Stimulated activated CD4-positive, alpha-beta T cell treated with anti-CD3 and anti-CD28 coated beads, TNF-alpha, amount 100 ng/mL, for 4 hours (primary cell): Measurements from ENCODE around the gene ATP11B.

Source experiments
- DNase-seq, 3 experiments: peaks; one replicate each; pipeline ENCODE4 v3.0.0-alpha.2; 2020; ENCODE audit warnings: low read depth in 3 of 3

Gene ATP11B

GRCh38 chr3:182909318-182910040 lies 116.2 kb downstream of the ATP11B start:
- DNase-seq = no peak

DNA sequence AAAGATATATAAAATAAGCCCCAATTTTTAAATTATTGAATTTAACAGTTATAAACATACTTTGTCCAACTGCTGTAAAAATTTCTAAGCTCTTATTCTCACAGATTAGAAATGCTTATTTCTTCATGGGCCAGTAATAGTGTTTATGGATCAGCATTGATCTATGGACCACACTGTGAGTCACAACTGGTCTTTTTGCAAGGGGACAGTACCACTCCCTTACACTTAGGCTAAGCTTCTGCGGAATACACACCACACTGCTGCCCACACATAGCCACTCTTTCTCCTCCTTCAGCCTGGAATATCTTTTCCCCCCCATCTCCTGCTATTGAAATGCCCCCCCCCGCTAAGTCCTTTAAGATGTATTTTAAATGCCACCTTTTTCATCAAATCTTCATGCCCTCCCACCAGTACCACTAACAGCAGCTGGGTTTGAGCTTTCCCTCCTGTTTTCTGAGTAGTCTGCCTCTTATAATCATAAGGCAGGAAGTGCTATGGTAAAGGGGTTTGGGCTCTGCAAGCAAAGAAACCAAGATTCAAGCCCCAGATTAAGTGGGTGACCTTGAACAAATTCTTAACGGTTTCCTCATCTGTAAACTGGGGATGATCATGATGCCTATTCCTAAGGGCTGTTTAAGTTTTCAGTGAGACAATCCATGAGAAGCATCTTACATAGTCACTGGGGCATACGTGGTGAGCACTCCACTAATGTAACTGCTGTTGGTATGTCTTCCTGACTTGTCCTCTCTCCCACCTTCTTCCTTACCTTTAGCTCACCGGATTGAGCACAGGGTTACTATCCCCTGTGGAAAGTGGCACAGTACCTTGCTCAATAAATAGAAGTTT lies 117.9 kb downstream of the ATP11B start:
- no peak for DNase-seq

DNA sequence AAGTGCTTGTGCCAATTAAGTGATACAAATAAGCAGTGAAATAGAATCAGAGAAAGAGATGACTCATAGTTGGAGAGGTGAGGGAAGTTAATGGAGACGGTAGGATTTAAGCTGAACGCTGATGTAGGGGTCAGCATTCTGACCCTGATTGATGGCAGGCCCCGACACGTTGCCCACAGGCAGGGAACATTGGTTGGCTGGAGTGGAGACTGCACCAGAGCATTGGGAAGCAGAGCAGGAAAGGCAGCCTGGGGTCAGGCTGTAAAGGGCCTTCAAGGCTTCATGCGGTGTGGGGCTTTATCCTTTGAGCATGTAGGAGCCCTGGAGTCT lies 118.4 kb downstream of the ATP11B start:
- no peak for DNase-seq

- no peak for DNase-seq
These were observed 119.2 kb downstream of the ATP11B start for GRCh38 chr3:182912474-182912873.

DNA sequence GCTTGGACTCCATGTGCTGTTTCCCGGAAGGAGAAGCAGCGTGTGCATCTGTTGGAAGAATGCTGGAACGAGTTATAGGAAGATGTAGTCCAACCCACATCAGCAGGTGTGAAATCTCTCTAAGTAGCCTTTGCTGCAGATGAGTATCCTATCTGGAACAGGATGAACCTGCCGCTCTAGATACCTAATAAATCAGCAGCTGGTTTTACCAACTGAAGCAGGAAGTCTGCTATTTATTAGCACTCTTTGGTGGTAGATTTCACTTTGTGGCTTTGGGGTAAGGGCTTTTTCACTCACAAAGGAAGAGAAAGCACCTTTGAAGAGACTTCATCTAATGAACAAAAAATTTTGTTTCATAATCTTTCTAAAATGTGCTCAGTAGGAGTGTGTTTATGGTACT lies 120.6 kb downstream of the ATP11B start:
- no peak for DNase-seq

DNA sequence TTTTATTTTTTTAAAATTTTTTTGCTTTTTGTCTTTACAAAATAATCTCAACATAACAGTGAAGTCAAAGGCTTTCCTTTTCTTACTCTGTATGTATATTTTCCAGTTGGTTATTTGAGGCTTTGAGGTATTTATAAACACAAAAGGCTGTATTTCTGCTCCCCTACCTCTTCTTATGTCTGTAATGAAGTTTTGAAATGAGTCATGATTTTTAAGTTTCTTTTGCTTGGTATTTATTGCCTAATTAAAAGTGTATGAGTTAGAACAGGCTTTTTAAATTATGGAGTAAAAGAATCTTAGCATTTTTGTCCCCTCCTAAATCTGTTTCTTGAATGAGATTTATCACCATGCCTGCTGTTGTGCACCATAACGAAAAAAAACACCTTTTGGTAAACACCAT lies 121.0 kb downstream of the ATP11B start:
- no peak for DNase-seq

- no peak for DNase-seq
These were observed 123.8 kb downstream of the ATP11B start for GRCh38 chr3:182917134-182917533.

GRCh38 chr3:182919866-182920357 lies 126.6 kb downstream of the ATP11B start:
- no peak for DNase-seq

- DNase-seq = no peak
These were observed 127.3 kb downstream of the ATP11B start for GRCh38 chr3:182920515-182921084.

DNA sequence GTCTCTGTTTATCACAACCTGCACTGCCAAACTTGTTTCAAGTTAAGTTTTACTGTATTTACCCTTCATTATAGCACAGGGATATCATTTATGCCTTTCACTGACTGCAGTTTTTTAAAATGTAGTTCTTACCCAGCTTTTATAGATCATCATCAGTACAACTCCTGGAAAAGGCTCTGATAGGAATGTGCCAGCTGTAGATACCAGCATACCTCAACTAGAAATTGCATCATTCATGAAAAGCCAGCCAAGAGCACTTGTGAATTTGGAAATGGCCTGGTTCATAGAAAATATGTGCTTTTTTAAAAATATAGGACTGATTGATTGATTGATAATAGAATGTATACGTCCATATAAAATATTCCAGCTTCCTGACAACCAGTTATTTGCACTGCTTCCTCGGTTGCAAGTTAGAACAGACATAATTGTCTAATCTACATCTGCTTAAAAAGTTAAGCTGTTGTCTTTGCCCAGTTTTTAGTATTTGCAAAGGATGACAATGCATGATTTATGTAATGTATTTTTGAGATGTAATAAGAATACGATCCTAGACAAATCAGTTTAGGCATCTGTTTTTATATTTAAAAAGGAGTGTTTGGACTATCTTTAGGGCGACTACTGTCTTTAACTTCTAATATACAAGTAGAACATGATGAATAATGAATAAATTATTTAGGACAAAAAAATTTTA lies 128.5 kb downstream of the ATP11B start:
- DNase-seq = no peak

DNA sequence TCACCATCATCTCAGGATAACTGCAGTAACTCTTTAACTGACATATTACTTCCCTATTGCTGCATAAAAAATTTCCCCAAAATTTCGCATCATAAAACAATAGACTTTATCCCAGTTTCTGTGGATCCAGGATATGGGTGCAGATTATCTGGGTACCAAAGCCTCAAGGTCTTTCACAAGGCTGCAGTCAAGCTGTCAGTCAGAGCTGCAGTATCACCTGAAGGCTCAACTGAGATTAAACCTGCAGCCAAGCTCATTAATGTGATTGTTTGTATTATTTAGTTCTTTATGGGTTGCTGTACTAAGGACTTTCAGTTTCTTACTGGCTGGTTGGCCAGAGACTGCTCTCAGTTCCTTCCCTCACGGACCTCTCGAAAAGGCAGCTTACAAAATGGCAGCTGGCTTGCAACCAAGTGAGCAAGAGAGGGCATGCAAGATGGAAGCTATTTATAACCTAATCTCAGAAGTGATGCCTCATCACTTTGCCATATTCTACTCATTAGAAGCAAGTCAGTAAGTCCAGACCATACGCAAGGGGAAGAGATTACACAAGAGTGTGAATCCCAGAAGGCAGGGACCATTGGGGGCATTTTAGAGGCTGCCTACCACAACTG lies 132.1 kb downstream of the ATP11B start:
- DNase-seq = no peak

DNA sequence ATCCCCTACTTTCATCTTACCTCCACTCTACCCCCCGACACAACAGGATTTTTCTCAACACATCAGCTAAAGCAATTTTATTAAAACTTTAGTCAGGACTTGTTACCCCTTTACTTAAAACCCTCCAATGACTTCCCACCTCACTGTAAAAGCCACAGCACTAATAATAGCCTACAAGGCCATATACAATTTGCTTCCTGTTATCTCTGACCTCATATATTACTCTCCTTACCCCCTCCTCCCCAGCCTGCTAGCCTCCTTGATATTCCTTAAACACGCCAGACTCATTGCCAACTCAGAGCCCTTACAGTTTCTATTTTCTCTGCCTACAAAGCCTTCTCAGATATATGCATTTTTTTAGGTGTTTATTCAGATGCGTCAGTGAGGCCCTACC lies 132.6 kb downstream of the ATP11B start:
- DNase-seq = no peak

DNA sequence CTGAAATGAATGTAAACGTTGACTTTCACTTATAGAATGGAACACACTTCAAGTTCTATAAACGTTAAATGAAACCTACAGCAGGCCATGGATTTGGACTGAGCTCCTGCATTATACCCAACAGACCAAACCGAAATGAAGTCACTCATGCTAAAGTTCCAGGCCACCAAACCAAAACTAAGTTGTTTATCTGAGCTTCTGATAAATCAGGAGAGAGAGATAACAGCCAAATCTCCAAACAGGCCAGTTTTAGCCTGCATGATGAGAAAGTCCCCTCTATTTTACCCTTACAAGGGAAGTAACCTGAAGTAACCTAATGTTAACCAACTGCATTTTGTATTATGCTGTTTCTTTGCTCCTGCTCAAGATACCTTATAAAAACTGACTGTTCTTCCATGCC lies 142.5 kb downstream of the ATP11B start:
- DNase-seq = no peak

DNA sequence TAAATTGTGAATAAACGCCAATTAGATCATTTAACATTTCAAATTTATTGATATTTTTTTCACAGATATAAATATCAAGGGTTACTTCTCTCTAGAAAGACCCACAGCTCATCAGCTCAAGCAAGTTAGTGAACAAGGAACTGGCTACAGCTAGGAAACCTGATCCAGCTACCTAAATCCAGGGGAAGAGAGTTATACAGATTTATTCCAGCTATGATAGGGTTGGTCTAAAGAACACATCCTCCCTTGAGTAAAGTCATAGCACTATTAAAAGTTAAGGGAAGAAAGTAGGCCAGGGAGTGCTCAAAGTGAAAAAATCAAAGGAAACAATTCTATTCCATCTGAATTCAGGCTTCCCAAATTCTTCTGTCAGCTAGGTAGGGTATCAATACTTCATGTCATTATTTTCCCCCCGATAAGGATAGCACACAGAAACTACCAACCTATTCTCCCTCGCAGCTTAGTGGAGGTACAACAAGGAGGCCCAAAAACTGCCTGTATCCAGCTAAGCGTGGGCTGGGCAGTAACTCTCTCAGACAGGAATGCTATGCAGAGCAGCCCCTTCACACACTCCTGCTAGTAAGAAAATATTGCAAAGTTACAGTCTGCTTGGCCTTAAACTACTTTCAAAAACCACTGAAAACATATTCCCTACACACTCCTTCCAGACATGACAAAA lies 143.1 kb downstream of the ATP11B start:
- DNase-seq = no peak

- no peak for DNase-seq
These were observed 143.6 kb downstream of the ATP11B start for GRCh38 chr3:182936918-182937285.

DNA sequence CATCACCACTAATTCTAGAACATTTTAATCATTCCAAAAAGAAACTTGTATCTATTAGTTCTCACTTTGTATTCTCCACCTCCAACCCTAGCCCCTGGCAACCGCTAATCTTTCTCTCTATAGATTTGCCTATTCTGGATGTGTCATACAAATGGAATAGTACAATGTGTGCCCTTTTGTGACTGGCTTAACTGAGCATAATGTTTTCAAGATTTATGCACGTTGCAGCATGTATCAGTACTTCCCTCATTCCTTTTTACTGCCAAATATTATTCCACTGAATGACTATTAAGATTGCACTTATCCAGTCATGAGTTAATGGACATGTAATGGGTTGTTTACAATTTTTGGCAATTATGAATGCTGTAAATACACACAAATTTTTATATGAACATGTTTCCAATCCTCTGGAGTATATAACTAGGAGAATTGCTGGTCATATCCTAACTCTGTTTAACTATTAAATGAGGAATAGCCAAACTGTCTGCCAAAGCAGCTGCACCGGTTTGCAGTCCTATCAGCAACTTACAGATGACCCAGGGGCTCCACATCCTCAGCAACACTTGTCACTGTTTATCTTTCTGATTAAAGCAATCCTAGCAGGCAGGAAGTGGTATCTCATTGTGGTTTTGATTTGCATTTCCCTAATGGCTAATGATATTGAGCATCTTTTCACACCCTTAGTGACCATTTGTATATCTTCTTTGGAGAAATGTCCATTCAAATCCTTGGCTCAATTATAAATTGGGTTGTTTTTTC lies 144.2 kb downstream of the ATP11B start:
- DNase-seq = no peak

GRCh38 chr3:182940266-182940808 lies 147.0 kb downstream of the ATP11B start:
- no peak for DNase-seq

DNA sequence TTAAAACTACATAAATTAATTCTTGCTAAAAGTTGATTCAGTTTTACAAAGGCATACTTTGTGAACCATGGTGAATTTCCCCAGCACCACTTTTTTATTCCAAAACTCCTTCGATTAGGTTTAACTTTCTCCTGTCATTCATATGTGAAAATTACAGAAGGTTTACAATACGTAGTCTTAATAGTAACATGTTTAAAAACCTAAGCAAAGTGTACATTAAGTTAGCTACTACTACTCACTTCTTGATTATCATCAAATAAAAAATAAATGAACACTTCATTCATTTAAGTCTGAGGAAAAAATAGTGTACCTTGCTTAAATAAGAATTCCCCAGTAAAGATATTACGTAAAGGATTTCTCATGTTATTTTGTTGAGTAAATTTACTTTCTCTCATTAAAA lies 148.4 kb downstream of the ATP11B start:
- no peak for DNase-seq

- no peak for DNase-seq
These were observed 154.6 kb downstream of the ATP11B start for GRCh38 chr3:182947888-182948287.

GRCh38 chr3:182948305-182948704 lies 155.0 kb downstream of the ATP11B start:
- no peak for DNase-seq
